ENCODE data around the gene SLC6A9.

Gene SLC6A9

GRCh38 chr1:43947874-43948437 is 83.3 kb downstream of the SLC6A9 start:
- no peak for TF ChIP-seq CTCF (IDR thresholded peaks at IDR 0.05; ENCODE audit: borderline replicate concordance, control extremely low read depth, extremely low read depth, insufficient read depth, missing control alignments)
- no peak for DNase-seq (ENCODE audit: low spot score)
- in situ Hi-C loops (cut with MboI; ENCODE audit: low sequenced_read_pairs, unreplicated experiment), result loop anchor here (25.0 kb wide), 2 partner anchors 411 to 711 kb away; partner anchors contain the start of gene PTPRF

- no peak for DNase-seq (ENCODE audit: low spot score)
- in situ Hi-C loops (cut with MboI; ENCODE audit: low sequenced_read_pairs, unreplicated experiment), result loop anchor here (25.0 kb wide), 2 partner anchors 410 to 710 kb away; partner anchors contain the start of gene PTPRF
- TF ChIP-seq CTCF (IDR thresholded peaks at IDR 0.05; ENCODE audit: borderline replicate concordance, control extremely low read depth, extremely low read depth, insufficient read depth, missing control alignments), result no peak
Observed at GRCh38 chr1:43947061-43947873, 84.0 kb downstream of the SLC6A9 start.
